Activated CD4-positive, CD25-positive, alpha-beta regulatory T cell treated with anti-CD3 and anti-CD28 coated beads, Interleukin-2, amount 50 U/mL, for 72 hours (primary cell): ENCODE data around the gene WDR33.
"Not testable (repeated sequence)": the region's sequence is repeated elsewhere in the genome, so short reads cannot be mapped to it uniquely, and the experiment has no call there.

Experiments used
- DNase-seq: peaks from one replicate; pipeline ENCODE4 v3.0.0; 2021

WDR33 gene

GRCh38 chr2:127807678-127808353 lies 3.2 kb downstream of the WDR33 start:
- DNase-seq = no peak

DNA sequence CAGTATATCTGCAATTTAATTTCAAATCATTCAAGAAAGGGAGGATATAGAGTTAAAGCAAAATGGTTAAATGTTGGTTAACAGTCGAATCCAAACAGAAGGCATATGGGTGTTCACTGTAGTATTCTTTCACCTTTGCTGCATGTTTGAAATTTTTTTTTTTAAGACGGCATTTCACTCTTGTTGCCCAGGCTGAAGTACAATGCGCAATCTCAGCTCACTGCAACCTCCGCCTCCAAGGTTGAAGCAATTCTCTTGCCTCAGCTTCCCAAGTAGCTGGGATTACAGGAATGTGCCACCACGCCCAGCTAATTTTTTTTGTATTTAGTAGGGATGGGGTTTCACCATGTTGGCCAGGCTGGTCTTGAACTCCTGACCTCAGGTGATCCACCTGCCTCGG lies 4.1 kb downstream of the WDR33 start:
- not testable (repeated sequence) for DNase-seq

DNA sequence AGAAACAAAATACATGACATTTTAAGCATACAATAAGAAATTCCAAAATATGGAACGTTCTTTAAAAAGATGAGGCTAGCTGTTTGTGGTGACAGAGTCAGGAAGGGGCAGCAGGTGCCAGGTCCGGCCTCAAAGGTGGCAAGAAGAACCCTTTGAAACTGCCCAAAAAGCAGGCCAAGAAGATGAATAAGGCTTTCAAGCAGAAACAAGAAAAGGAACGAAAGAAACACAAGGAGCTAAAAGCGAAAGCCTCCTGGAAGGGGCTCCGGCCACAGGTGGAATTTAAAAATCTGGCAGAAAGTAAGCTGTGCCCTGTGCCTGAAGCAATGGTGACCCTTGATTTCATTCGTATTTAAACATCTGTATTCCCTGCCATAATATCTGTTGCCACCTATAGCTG lies 5.5 kb downstream of the WDR33 start:
- no peak for DNase-seq

- no peak for DNase-seq
These were observed 11.0 kb downstream of the WDR33 start for GRCh38 chr2:127799926-127800325.

- no peak for DNase-seq
These were observed 14.6 kb downstream of the WDR33 start for GRCh38 chr2:127796389-127796788.

DNA sequence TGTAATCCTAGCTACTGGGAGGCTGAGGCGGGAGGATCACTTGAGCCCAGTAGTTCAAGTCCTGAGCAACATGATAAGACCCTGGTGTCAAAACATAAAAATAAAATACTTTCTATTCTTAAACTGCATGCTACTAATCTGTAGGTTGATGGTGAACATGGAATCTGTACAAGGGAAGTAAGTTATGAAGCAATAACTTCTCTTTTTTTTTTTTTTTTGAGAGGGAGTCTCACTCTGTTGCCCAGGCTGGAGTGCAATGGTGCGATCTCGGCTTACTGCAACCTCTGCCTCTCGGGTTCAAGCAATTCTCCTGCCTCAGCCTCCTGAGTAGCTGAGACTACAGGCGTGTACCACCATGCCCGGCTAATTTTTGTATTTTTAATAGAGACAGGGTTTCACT lies 16.1 kb downstream of the WDR33 start:
- not testable (repeated sequence) for DNase-seq

DNA sequence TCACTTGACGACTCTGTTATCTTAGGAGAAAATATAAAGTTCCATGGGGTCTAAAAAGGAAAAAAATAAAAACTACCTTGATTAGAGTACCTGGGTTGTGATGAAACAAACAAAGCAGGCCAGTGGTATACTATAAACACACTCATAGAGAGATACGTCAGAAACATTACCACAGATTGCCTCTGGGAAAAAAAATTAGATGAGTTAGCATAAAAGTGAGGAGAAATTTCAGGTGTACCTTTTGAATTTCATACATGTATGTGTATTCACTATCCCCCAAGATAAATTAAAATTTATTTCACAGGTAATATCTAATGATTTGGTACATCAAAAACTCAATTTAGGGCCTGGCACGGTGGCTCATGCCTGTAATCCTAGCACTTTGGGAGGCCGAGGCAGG lies 18.2 kb downstream of the WDR33 start:
- no peak for DNase-seq

GRCh38 chr2:127790694-127791529 lies 20.1 kb downstream of the WDR33 start:
- DNase-seq = no peak

GRCh38 chr2:127786048-127786809 lies 24.7 kb downstream of the WDR33 start:
- no peak for DNase-seq

GRCh38 chr2:127784965-127785518 lies 25.9 kb downstream of the WDR33 start:
- no peak for DNase-seq

DNA sequence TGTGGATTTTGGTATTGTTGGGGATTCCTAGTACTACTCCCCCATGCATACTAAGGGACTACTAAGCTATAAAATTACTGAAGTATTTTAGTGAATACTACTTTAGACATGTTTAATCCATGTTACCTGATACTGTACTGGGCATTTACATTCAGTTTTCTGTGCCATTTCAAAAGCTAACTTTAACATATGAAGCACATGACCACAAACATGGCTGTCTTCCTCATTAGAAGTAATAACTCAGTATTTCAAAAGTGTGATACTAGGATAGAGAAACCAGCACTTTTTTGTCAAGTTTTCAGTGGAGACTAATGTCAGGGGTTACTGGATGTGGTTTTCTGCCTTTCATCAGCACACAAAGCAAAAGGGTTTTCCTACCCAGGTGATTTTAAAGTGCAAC lies 27.9 kb downstream of the WDR33 start:
- no peak for DNase-seq

DNA sequence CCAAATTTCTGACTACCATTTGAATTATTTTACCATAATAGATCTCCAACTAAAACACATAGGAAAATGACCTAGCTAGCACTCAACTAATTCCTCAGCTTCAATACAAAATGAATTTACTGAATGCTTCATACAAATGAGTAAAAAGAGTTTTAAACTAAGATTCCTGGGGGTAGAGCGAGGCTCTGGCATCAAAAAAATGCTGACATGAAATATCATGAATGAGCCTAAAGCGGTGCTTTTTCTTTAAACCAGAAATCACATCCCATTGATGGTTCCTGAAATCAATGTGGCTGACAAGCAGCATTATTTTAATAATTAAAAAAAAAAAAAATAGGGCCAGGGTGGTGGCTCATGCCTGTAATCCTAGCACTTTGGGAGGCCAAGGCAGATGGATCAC lies 32.1 kb downstream of the WDR33 start:
- DNase-seq = no peak

GRCh38 chr2:127778447-127778846 lies 32.5 kb downstream of the WDR33 start:
- no peak for DNase-seq

- DNase-seq = no peak
These were observed 34.7 kb downstream of the WDR33 start for GRCh38 chr2:127776122-127776780.

DNA sequence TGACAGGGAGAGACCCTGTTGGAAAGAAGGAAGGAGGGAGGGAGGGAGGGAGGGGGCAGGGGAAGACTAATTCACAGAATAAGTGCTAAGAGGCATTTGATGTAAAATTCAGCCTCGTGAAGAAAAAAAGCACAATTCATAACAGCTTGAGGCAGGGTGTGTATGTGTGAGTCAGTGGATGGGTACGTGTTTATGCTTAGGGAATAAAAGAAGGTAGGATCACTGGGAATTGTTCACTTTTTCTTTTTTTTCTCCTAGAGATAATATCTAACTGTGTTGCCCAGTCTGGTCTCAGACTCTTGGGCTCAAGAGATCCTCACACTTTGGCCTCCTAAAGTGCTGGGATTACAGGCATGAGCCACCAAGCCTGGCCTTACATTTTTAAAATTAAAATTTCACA lies 39.2 kb downstream of the WDR33 start:
- no peak for DNase-seq

GRCh38 chr2:127770973-127771735 lies 39.8 kb downstream of the WDR33 start:
- DNase-seq = no peak

DNA sequence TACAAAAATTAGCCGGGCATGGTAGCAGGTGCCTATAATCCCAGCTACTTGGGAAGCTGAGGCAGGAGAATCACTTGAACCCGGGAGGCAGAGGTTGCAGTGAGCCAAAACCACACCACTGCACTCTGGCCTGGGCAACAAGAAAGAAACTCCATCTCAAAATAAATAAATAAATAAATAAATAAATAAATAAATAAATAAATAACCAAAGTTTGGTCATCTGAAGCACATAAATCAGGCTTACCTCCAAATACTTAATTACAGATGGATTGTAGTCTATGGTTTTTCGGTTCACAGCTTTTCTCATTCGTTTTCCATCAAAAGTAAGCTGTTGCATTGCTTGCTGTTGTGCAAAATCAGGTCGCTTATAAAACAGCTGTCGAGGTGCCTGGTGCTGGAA lies 40.4 kb downstream of the WDR33 start:
- DNase-seq = not testable (repeated sequence)

- no peak for DNase-seq
These were observed 41.4 kb downstream of the WDR33 start for GRCh38 chr2:127769587-127769986.

DNA sequence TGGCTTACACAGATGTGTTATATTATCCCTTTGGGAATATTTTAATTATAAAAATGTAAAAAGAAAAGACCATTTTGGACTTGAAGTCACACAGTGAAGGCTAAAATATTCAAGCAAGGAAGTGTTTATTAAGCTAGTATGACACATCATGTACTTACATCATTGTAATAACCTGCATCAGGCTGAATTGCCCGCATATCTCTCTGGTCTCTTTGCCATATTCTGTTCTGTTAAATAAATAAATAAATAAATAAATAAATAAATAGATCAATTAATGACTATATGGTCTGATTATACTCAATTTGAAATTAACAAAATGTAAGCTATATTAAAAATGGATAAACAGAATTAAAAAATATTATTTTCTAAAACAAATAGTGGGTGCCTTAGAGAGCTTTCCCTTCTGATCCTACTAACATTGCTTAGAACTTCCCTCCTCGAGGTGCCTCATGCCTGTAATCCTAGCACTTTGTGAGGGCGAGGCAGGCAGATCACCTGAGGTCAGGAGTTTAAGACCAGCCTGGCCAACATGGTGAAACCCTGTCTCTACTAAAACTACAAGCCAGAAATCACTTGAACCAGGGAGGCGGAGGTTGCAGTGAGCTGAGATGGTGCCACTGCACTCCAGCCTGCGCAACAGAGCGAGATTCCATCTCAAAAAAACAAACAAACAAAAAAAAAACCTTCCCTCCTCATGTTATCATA lies 42.0 kb downstream of the WDR33 start:
- DNase-seq = no peak

DNA sequence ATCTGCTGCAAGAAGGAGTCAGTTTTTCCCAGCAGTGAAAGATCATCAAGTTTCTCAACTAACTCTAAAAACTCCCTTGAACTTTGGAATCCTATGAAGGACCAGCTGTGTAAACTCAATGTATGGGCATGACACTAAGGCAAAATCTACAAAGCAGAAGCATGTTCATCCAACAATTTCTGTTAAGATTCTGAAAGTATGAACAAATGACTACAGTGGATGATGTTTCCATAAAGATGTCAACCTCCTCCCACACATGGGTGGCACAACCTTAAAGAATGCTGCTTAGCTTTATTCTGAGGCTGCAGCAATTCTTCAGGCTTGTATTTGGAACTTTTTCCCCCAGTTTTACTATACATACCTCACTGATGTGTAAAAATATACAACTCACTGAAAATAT lies 47.2 kb downstream of the WDR33 start:
- DNase-seq = no peak

GRCh38 chr2:127762846-127763245 lies 48.1 kb downstream of the WDR33 start:
- no peak for DNase-seq
